Activated CD8-positive, alpha-beta memory T cell treated with anti-CD3 and anti-CD28 coated beads for 24 hours (primary cell): Measurements from ENCODE around the gene ARHGAP22.

ENCODE experiments used
- DNase-seq: peaks from one replicate; pipeline ENCODE4 v3.0.0-alpha.2; 2020

The ARHGAP22 gene

GRCh38 chr10:48508791-48509772 lies 95.8 kb downstream of the ARHGAP22 start:
- peak; percentile 32 for DNase-seq

GRCh38 chr10:48507933-48508790 lies 96.7 kb downstream of the ARHGAP22 start:
- peak; percentile 47 for DNase-seq

GRCh38 chr10:48507494-48507893 lies 97.4 kb downstream of the ARHGAP22 start:
- DNase-seq: no peak

- DNase-seq: peak; percentile 54
These were observed 98.5 kb downstream of the ARHGAP22 start for GRCh38 chr10:48506147-48506917.

- DNase-seq: peak; percentile 19
These were observed 99.3 kb downstream of the ARHGAP22 start for GRCh38 chr10:48505394-48506112.

- DNase-seq: peak; percentile 35
These were observed 100.6 kb downstream of the ARHGAP22 start for GRCh38 chr10:48504141-48504885.

- DNase-seq: peak; percentile 26
These were observed 101.5 kb downstream of the ARHGAP22 start for GRCh38 chr10:48503293-48503911.

- peak; percentile 32 for DNase-seq
These were observed 102.1 kb downstream of the ARHGAP22 start for GRCh38 chr10:48502791-48503190.

GRCh38 chr10:48501787-48502771 lies 102.8 kb downstream of the ARHGAP22 start:
- peak; percentile 32 for DNase-seq

GRCh38 chr10:48501226-48501625 lies 103.6 kb downstream of the ARHGAP22 start:
- peak; percentile 21 for DNase-seq

- DNase-seq: no peak
These were observed 104.1 kb downstream of the ARHGAP22 start for GRCh38 chr10:48500771-48501170.

- peak; percentile 43 for DNase-seq
These were observed 105.8 kb downstream of the ARHGAP22 start for GRCh38 chr10:48498940-48499510.

GRCh38 chr10:48497780-48498770 lies 106.8 kb downstream of the ARHGAP22 start:
- DNase-seq: peak; percentile 21

- DNase-seq: peak; percentile 38
These were observed 107.8 kb downstream of the ARHGAP22 start for GRCh38 chr10:48496831-48497779.

- DNase-seq: peak; percentile 28
These were observed 108.6 kb downstream of the ARHGAP22 start for GRCh38 chr10:48496105-48496830.
